HCT116 (cell line): Measurements from ENCODE around the gene DNAJB13. TPM values are rescaled to one million over a fixed set of nuclear protein-coding genes. Genes with fewer than 3 reads are reported as not detected.

Experiments
- ATAC-seq: fragments of 200-7000 bp; cut with Tn5 transposase; 2 replicates; pipeline ENCODE4 v1.9.1; 2020; ENCODE audit warnings: mild to moderate bottlenecking, moderate library complexity
- BruUV-seq: library from RNA; stranded (reverse); fragments of 400-500 nt; replicated peaks from 2 replicates; lab custom pipeline; 2021; lab: Mats Ljungman, UMichigan
- CTCF ChIA-PET: fragments of 300-600 bp; sonication (Branson Sonifier 250); formaldehyde crosslinking; loops from one replicate; lab custom pipeline; 2021; ENCODE audit warnings: antibody characterized with exemption; lab: Charles Lee
- POLR2A ChIA-PET: fragments of 300-600, 350-600 bp; sonication (Branson Sonifier 250); formaldehyde crosslinking; loops from one replicate; lab custom pipeline; 2021; ENCODE audit warnings: antibody characterized with exemption; lab: Charles Lee
- RAD21 ChIA-PET, 2 experiments: fragments of 300-600 bp; sonication (Branson Sonifier 250); formaldehyde crosslinking; loops; one replicate each; lab custom pipeline; 2023; ENCODE audit warnings: low total read pairs in 2 of 2; ENCODE audit not compliant: uncharacterized antibody in 2 of 2, unreplicated experiment in 2 of 2, low non-redundant PET in 1 of 2; lab: Charles Lee
- DNase-seq: peaks from one replicate; pipeline ENCODE4 v3.0.0-alpha.2; 2010; ENCODE audit warnings: low read depth, low spot score
- H2AFZ ChIP-seq: fragments of 200-600 bp; shearing (Covaris generic), sonication (generic); 2 replicates; pipeline ENCODE4 v1.6.1; 2017; ENCODE audit warnings: low read depth, mixed run types, mixed read lengths, antibody characterized with exemption, low read length; ENCODE audit not compliant: poor library complexity, severe bottlenecking
- H3K27ac ChIP-seq: 2 replicates; pipeline ENCODE4 v1.5.1; 2012; ENCODE audit warnings: low read depth, low read length
- H3K27me3 ChIP-seq: fragments of 200-600 bp; sonication (generic); 2 replicates; pipeline ENCODE4 v1.6.1; 2016; ENCODE audit warnings: mixed run types, low read length, mixed read lengths; ENCODE audit not compliant: insufficient read depth
- H3K36me3 ChIP-seq, 2 experiments: fragments of 200-500 bp in 1 of 2; fragments of 200-600 bp in 1 of 2; sonication (Bioruptor generic) in 1 of 2; sonication (generic) in 1 of 2; 2 replicates each; pipeline versions ENCODE4 v1.5.1 to v1.6.1; 2014 to 2016; ENCODE audit warnings: low read length in 2 of 2, inconsistent platforms in 1 of 2, mixed read lengths in 1 of 2, mixed run types in 1 of 2; ENCODE audit not compliant: insufficient read depth in 2 of 2, control insufficient read depth in 1 of 2
- H3K4me1 ChIP-seq, 2 experiments: fragments of 200-600 bp in 1 of 2; sonication (generic) in 1 of 2; 2 replicates each; pipeline versions ENCODE4 v1.5.1 to v1.6.1; 2012 to 2017; ENCODE audit warnings: low read length in 2 of 2, inconsistent platforms in 1 of 2, mild to moderate bottlenecking in 1 of 2, mixed read lengths in 1 of 2, mixed run types in 1 of 2, moderate library complexity in 1 of 2; ENCODE audit not compliant: insufficient read depth in 2 of 2, control insufficient read depth in 1 of 2
- H3K4me2 ChIP-seq: fragments of 200-600 bp; sonication (generic); 2 replicates; pipeline ENCODE4 v1.6.1; 2017; ENCODE audit warnings: mixed run types, low read length, mixed read lengths
- H3K4me3 ChIP-seq, 2 experiments: fragments of 200-600 bp in 1 of 2; sonication (generic) in 1 of 2; replicated peaks in 1 of 2; 2 replicates each; pipeline ENCODE4 v1.5.1; 2011 to 2016; ENCODE audit warnings: low read length in 2 of 2, control low read depth in 1 of 2, low read depth in 1 of 2, mild to moderate bottlenecking in 1 of 2, mixed read lengths in 1 of 2, mixed run types in 1 of 2
- H3K79me2 ChIP-seq: fragments of 200-600 bp; sonication (generic); 2 replicates; pipeline ENCODE4 v1.6.1; 2017; ENCODE audit warnings: mild to moderate bottlenecking, mixed run types, low read length, moderate library complexity, mixed read lengths; ENCODE audit not compliant: insufficient read depth
- H3K9ac ChIP-seq: fragments of 200-600 bp; sonication (generic); 2 replicates; pipeline ENCODE4 v1.6.1; 2016; ENCODE audit warnings: low read length, mixed read lengths
- H3K9me2 ChIP-seq: fragments of 200-600 bp; sonication (generic), shearing (Covaris generic); 2 replicates; pipeline ENCODE4 v1.6.1; 2017; ENCODE audit warnings: mixed run types, mild to moderate bottlenecking, moderate library complexity; ENCODE audit not compliant: insufficient read depth
- H3K9me3 ChIP-seq, 2 experiments: fragments of 200-500 bp in 1 of 2; fragments of 200-600 bp in 1 of 2; sonication (Bioruptor generic) in 1 of 2; sonication (generic) in 1 of 2; 2 replicates each; pipeline ENCODE4 v1.6.1; 2014 to 2017; ENCODE audit warnings: low read length in 2 of 2, mixed read lengths in 2 of 2, inconsistent platforms in 1 of 2, low read depth in 1 of 2, mild to moderate bottlenecking in 1 of 2, mixed run types in 1 of 2, moderate library complexity in 1 of 2; ENCODE audit not compliant: control insufficient read depth in 1 of 2, insufficient read depth in 1 of 2
- H4K20me1 ChIP-seq: fragments of 200-600 bp; sonication (generic), shearing (Covaris generic); 2 replicates; pipeline ENCODE4 v1.6.1; 2017; ENCODE audit warnings: mixed run types, mild to moderate bottlenecking, moderate library complexity; ENCODE audit not compliant: insufficient read depth
- CEBPB ChIP-seq: IDR thresholded peaks from 2 replicates; pipeline ENCODE4 v1.6.1; 2012; ENCODE audit warnings: low read depth
- CTCF ChIP-seq, 3 experiments: fragments of 200-600 bp in 1 of 3; sonication (generic) in 1 of 3; IDR thresholded peaks in 2 of 3; conservative IDR thresholded peaks in 1 of 3; 2 replicates each; pipeline ENCODE4 v1.5.1; 2012 to 2017; ENCODE audit warnings: low read depth in 2 of 3, low read length in 2 of 3, antibody characterized with exemption in 1 of 3, borderline replicate concordance in 1 of 3, control low read depth in 1 of 3, mild to moderate bottlenecking in 1 of 3, mixed read lengths in 1 of 3, mixed run types in 1 of 3, moderate library complexity in 1 of 3; ENCODE audit not compliant: insufficient read depth in 1 of 3
- EGR1 ChIP-seq: IDR thresholded peaks from 2 replicates; pipeline ENCODE4 v1.6.1; 2012; ENCODE audit warnings: low read depth
- EZH2 ChIP-seq: fragments of 200-600 bp; sonication (generic); IDR thresholded peaks from 2 replicates; pipeline ENCODE4 v1.6.1; 2017; ENCODE audit warnings: antibody characterized with exemption, mixed run types
- EZH2phosphoT487 ChIP-seq: fragments of 200-600 bp; IDR thresholded peaks from 2 replicates; pipeline ENCODE4 v1.6.1; 2018; ENCODE audit warnings: antibody characterized with exemption, borderline replicate concordance
- FOSL1 ChIP-seq: IDR thresholded peaks from 2 replicates; pipeline ENCODE4 v1.6.1; 2012; ENCODE audit warnings: low read depth
- MAX ChIP-seq: IDR thresholded peaks from 2 replicates; pipeline ENCODE4 v1.6.1; 2012
- POLR2A ChIP-seq: IDR thresholded peaks from 2 replicates; pipeline ENCODE4 v1.7.0; 2011; ENCODE audit warnings: borderline replicate concordance; ENCODE audit not compliant: insufficient read depth, insufficient read length; ENCODE audit errors: extremely low read depth
- POLR2AphosphoS5 ChIP-seq: IDR thresholded peaks from 2 replicates; pipeline ENCODE4 v1.6.1; 2011; ENCODE audit warnings: mild to moderate bottlenecking, low read depth, low read length, moderate library complexity
- RAD21 ChIP-seq: IDR thresholded peaks from 2 replicates; pipeline ENCODE4 v1.6.1; 2012; ENCODE audit warnings: low read depth, mild to moderate bottlenecking
- REST ChIP-seq: IDR thresholded peaks from 2 replicates; pipeline ENCODE4 v1.6.1; 2012; ENCODE audit warnings: low read depth
- SRF ChIP-seq: IDR thresholded peaks from 2 replicates; pipeline ENCODE4 v1.6.1; 2012; ENCODE audit warnings: low read depth
- TCF7L2 ChIP-seq: IDR thresholded peaks from 2 replicates; pipeline ENCODE4 v1.7.0; 2011; ENCODE audit warnings: borderline replicate concordance, inconsistent platforms; ENCODE audit not compliant: insufficient read depth, insufficient read length; ENCODE audit errors: extremely low read depth
- ZNF274 ChIP-seq: fragments of 200-500 bp; sonication (Bioruptor generic); IDR thresholded peaks from 2 replicates; pipeline ENCODE4 v1.6.1; 2014; ENCODE audit warnings: mild to moderate bottlenecking, low read depth, low read length, inconsistent platforms
- intact Hi-C: fragments of 100-400 bp; cut with micrococcal nuclease; formaldehyde crosslinking; loops from 2 replicates; pipeline ENCODE4 v1.10.0; 2022
- total RNA-seq: library from RNA; stranded (reverse); gene quantifications from one replicate; pipeline ENCODE4 v1.2.1, GENCODE V29; 2021; ENCODE audit not compliant: unreplicated experiment

The DNAJB13 gene
- total RNA-seq, 1 experiment from 2014 or later = 0.22 TPM

DNA sequence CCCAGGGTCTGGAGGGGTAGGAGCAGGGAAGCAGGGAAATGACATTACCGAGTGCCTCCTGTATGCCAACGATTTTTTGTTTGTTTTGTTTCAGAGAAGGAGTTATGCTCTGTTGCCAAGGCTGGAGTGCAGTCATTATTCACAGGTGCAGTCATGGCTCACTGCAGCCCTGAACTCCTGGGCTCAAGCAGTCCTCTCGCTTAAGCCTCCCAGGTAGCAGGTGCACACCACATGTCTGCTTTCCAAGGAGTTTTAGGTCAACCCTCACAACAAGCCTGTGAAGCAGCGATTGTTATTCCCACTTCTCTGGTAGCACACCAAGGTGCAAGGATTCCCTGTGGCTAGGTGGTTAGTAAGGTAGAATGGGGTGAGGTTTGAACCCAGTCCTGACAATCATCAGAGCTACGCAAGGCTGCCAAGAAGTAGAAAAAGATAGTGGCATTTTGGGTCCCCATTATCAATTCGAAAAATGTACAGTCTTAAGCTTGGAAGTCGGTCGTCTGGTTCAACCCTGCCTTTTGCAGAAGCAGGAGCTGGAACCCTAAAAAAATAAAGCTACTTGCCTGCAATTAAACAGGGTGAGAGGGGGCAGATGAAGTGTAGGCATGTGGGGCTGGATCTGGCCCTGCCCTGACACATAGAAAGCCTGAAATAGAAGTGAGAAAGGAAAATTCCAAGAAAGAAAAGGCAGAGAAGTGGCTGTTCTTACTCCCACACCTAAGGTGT, 48.9 kb downstream of the DNAJB13 start (continued):
- TF ChIP-seq CTCF (IDR thresholded peaks at IDR 0.05 in 2 of 3, conservative IDR thresholded peaks at IDR 0.05 in 1 of 3; ENCODE audit: borderline replicate concordance in 1 of 3, insufficient read depth in 1 of 3, low read depth in 2 of 3, low read length in 2 of 3) (no peak), REST (no peak), EZH2 (no peak), POLR2AphosphoS5 (no peak), RAD21 (no peak)

DNA sequence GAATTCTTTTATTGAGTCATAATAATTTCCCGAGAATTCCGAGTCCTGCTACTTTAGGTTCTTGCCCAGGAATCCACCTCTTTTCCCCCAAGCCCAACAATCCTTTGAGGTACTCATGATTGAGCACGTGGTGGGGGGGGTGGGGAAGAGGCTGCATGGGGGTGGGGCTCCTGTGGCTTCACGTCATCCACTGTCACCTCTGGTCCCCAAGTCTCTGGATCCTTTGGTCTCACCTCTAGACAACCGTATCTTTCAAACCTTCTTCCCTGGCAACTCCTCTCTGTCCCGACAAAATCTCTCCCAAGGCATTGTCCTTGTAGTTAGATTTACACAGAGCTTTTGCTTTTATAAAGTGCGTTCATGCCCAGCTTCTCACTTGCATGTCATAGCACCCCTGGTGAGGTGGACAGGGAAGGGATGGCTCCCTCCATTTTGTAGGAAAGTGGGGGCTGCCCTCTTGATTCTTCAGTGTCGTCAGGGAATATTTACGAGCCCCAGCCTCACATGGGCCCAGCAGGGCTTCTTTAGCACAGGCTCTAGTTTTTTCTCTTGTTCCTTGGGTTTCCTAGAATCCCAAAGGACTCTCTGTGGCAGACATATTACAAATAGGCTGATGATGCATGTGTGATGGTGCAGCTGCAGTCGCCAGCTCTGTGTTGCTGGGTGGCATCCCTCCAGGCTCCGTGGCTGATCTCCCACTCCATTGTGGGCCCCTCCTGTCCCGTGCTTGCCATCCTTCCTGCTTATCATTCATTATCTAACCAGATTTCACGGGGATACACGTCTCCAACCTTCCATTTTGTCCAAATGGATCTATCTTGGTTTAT, 49.7 kb downstream of the DNAJB13 start:
- Histone ChIP-seq H2AFZ (no peak overlapping the region), H3K36me3 (no peaks in the 10 kb centered on the region), H3K79me2 (no peaks in the 10 kb centered on the region), H3K4me2 (no peak overlapping the region), H3K4me1 (no peaks in the 10 kb centered on the region), H3K27ac (no peak overlapping the region), H3K9me3 (no peaks in the 10 kb centered on the region), H3K9ac (no peak overlapping the region), H3K4me3 (no peak overlapping the region), H3K9me2 (no peaks in the 10 kb centered on the region), H4K20me1 (no peaks in the 10 kb centered on the region), H3K27me3 (no peaks in the 10 kb centered on the region)
- ChIA-PET POLR2A (no interaction called here), CTCF (no interaction called here), RAD21 (no interaction called here)
- no peak for DNase-seq
- no TSS peak for BruUV-seq
- intact Hi-C loops = no loop called here
- ATAC-seq = no peak
- TF ChIP-seq MAX = no peak
- no peak for TF ChIP-seq CEBPB
- no peak for TF ChIP-seq EZH2phosphoT487
- no peak for TF ChIP-seq TCF7L2
- no peak for TF ChIP-seq REST
- no peak for TF ChIP-seq POLR2A
- TF ChIP-seq EGR1 = no peak
- no peak for TF ChIP-seq SRF
- no peak for TF ChIP-seq FOSL1
- no peak for TF ChIP-seq ZNF274
